GM12873 (cell line): ENCODE results near the gene UGT1A8.

Source experiments
- CTCF ChIP-seq: IDR thresholded peaks from 2 replicates; pipeline ENCODE4 v1.5.1; 2012; ENCODE audit warnings: low read depth, mild to moderate bottlenecking, moderate library complexity, low read length, control low read depth; ENCODE audit not compliant: insufficient read depth; ENCODE audit errors: missing control alignments

Gene UGT1A8

GRCh38 chr2:233772583-233772982 is 155.2 kb downstream of the UGT1A8 start:
- no peak for TF ChIP-seq CTCF

GRCh38 chr2:233773854-233774253 is 156.4 kb downstream of the UGT1A8 start:
- no peak for TF ChIP-seq CTCF

GRCh38 chr2:233775414-233775813 is 158.0 kb downstream of the UGT1A8 start:
- TF ChIP-seq CTCF = no peak

- no peak for TF ChIP-seq CTCF
These were observed 160.6 kb downstream of the UGT1A8 start, which contains the start of gene MROH2A for GRCh38 chr2:233778030-233778429. Gene MROH2A, plus strand, starts transcription at chr2:233778330. Its CDS starts 1,029 bp downstream, at chr2:233779359.

- TF ChIP-seq CTCF = no peak
These were observed 162.3 kb downstream of the UGT1A8 start for GRCh38 chr2:233779722-233780121.

- no peak for TF ChIP-seq CTCF
These were observed 163.3 kb downstream of the UGT1A8 start for GRCh38 chr2:233780771-233781170.

- TF ChIP-seq CTCF = no peak
These were observed 172.1 kb downstream of the UGT1A8 start for GRCh38 chr2:233789554-233789953.
